LNCAP (cell line): Measurements from ENCODE around the gene CNNM2.

Experiments used
- CTCF ChIP-seq: fragments of 450-650 bp; IDR thresholded peaks from 2 replicates; pipeline ENCODE4 v1.5.1; 2017; ENCODE audit warnings: mild to moderate bottlenecking

CNNM2 gene

GRCh38 chr10:103040418-103040817, 122.3 kb downstream of the CNNM2 start:
- TF ChIP-seq CTCF = no peak

- TF ChIP-seq CTCF = no peak
Observed at GRCh38 chr10:103041391-103041790, 123.3 kb downstream of the CNNM2 start.

GRCh38 chr10:103042129-103042528, 124.0 kb downstream of the CNNM2 start:
- TF ChIP-seq CTCF = no peak

- no peak for TF ChIP-seq CTCF
Observed at GRCh38 chr10:103042908-103043307, 124.8 kb downstream of the CNNM2 start.

- TF ChIP-seq CTCF = no peak
Observed at GRCh38 chr10:103044942-103045489, 126.9 kb downstream of the CNNM2 start.

GRCh38 chr10:103045961-103046360, 127.9 kb downstream of the CNNM2 start:
- TF ChIP-seq CTCF = no peak

DNA sequence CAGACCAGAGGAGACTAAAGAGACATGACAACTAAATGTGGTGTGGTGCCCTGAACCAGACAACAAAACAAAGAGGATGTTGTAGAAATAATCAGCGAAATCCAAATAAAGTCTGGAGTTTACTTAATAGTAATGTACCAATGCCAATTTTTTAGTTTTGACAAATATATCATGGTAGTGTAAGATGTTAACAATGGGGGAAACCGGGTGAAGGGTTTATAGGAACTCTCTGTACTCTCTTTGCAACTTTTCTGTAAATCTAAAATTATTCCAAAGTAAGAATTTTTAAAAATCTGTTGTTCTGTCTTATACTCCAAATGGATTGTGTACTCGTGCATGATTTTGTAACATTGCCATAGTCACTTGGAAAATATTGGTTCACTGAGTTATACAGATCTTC, 129.3 kb downstream of the CNNM2 start:
- no peak for TF ChIP-seq CTCF

- TF ChIP-seq CTCF = no peak
Observed at GRCh38 chr10:103049237-103049636, 131.1 kb downstream of the CNNM2 start.
